GM12878 (cell line): ENCODE data around the gene TMPRSS12. TPM values are rescaled to one million over a fixed set of nuclear protein-coding genes. Genes with fewer than 3 reads are reported as not detected.

Source experiments
- ATAC-seq: fragments of 200-7000 bp; cut with Tn5 transposase; 3 replicates; pipeline ENCODE4 v1.9.1; 2020; ENCODE audit warnings: mild to moderate bottlenecking, moderate library complexity
- BruUV-seq: library from RNA; stranded (reverse); fragments of 400-500 nt; replicated peaks from 2 replicates; lab custom pipeline; 2021; lab: Mats Ljungman, UMichigan
- CTCF ChIA-PET: fragments of 300-600 bp; sonication (Branson Sonifier 250); formaldehyde crosslinking; extraction: SDS; loops from one replicate; lab custom pipeline; 2021; ENCODE audit warnings: inconsistent platforms; lab: Yijun Ruan, JAX
- POLR2A ChIA-PET: fragments of 350-600 bp; formaldehyde crosslinking; extraction: SDS; loops from one replicate; lab custom pipeline; 2021; ENCODE audit warnings: inconsistent platforms; lab: Charles Lee
- RAD21 ChIA-PET: fragments of 300-600 bp; sonication (Branson Sonifier 250); formaldehyde crosslinking; loops from one replicate; lab custom pipeline; 2023; ENCODE audit warnings: antibody characterized with exemption; ENCODE audit not compliant: unreplicated experiment; lab: Charles Lee
- SMC1A ChIA-PET: fragments of 300-600 bp; sonication (Branson Sonifier 250); formaldehyde crosslinking; loops from one replicate; lab custom pipeline; 2023; ENCODE audit not compliant: unreplicated experiment, uncharacterized antibody; lab: Charles Lee
- DNase-seq: peaks from one replicate; pipeline ENCODE4 v3.0.0-alpha.2; 2011; ENCODE audit warnings: low read depth, low spot score
- FAIRE-seq: peaks from 3 replicates; lab custom pipeline; 2011; peaks lifted over from hg19 to GRCh38; lab: Jason Lieb, UNC
- H2AFZ ChIP-seq: 2 replicates; pipeline ENCODE4 v1.6.0; 2011; ENCODE audit warnings: low read depth, low read length, control low read depth; ENCODE audit not compliant: control insufficient read depth
- H3K27ac ChIP-seq: 2 replicates; pipeline ENCODE4 v1.5.1; 2011; ENCODE audit warnings: control low read depth; ENCODE audit not compliant: control insufficient read depth, insufficient read depth
- H3K27me3 ChIP-seq, 2 experiments: replicated peaks in 1 of 2; 2 replicates each; pipeline versions ENCODE4 v1.6.0 to v1.6.1; 2011; ENCODE audit warnings: low read length in 1 of 2; ENCODE audit not compliant: control insufficient read depth in 2 of 2, insufficient read depth in 2 of 2
- H3K36me3 ChIP-seq, 2 experiments: 2 replicates each; pipeline ENCODE4 v1.5.1; 2011; ENCODE audit warnings: low read length in 1 of 2; ENCODE audit not compliant: control insufficient read depth in 2 of 2, insufficient read depth in 2 of 2
- H3K4me1 ChIP-seq: 2 replicates; pipeline ENCODE4 v1.6.1; 2011; ENCODE audit warnings: mild to moderate bottlenecking, low read length, moderate library complexity, mixed read lengths; ENCODE audit not compliant: control insufficient read depth, insufficient read depth
- H3K4me2 ChIP-seq: 2 replicates; pipeline ENCODE4 v1.6.0; 2011; ENCODE audit warnings: control low read depth; ENCODE audit not compliant: control insufficient read depth, insufficient read depth
- H3K4me3 ChIP-seq: fragments of 200-600 bp; sonication (generic); 2 replicates; pipeline ENCODE4 v1.5.1; 2016
- H3K79me2 ChIP-seq: 2 replicates; pipeline ENCODE4 v1.6.0; 2011; ENCODE audit warnings: low read length; ENCODE audit not compliant: control insufficient read depth, insufficient read depth
- H3K9ac ChIP-seq: 2 replicates; pipeline ENCODE4 v1.8.0; 2011; ENCODE audit warnings: low read length, control low read depth, mixed read lengths; ENCODE audit not compliant: control insufficient read depth, insufficient read depth
- H3K9me3 ChIP-seq: replicated peaks from 3 replicates; pipeline ENCODE4 v1.5.1; 2011; ENCODE audit warnings: mild to moderate bottlenecking, low read length; ENCODE audit not compliant: control insufficient read depth, insufficient read depth
- H4K20me1 ChIP-seq: 2 replicates; pipeline ENCODE4 v1.6.0; 2011; ENCODE audit not compliant: control insufficient read depth, insufficient read depth
- DPF2 ChIP-seq: fragments of 450-650 bp; IDR thresholded peaks from 2 replicates; pipeline ENCODE4 v1.6.1; 2017; ENCODE audit warnings: mild to moderate bottlenecking
- FOXK2 ChIP-seq: fragments of 450-650 bp; IDR thresholded peaks from 2 replicates; pipeline ENCODE4 v1.6.1; 2017; ENCODE audit warnings: mild to moderate bottlenecking, moderate library complexity
- NFXL1 ChIP-seq: fragments of 450-650 bp; IDR thresholded peaks from 2 replicates; pipeline ENCODE4 v1.6.1; 2017; ENCODE audit warnings: antibody characterized with exemption, mild to moderate bottlenecking, borderline replicate concordance
- NR2C2 ChIP-seq: IDR thresholded peaks from 2 replicates; pipeline ENCODE4 v1.6.1; 2011; ENCODE audit warnings: borderline replicate concordance, low read depth; ENCODE audit not compliant: control insufficient read depth, insufficient read length
- POU2F2 ChIP-seq: IDR thresholded peaks from 3 replicates; pipeline ENCODE4 v1.6.1; 2011; ENCODE audit warnings: low read depth, mild to moderate bottlenecking, low read length, borderline replicate concordance
- RAD21 ChIP-seq: IDR thresholded peaks from 2 replicates; pipeline ENCODE4 v1.6.1; 2011; ENCODE audit warnings: mild to moderate bottlenecking, low read depth, low read length, moderate library complexity; ENCODE audit not compliant: insufficient read depth
- RAD51 ChIP-seq: fragments of 450-650 bp; IDR thresholded peaks from 2 replicates; pipeline ENCODE4 v1.6.1; 2016; ENCODE audit warnings: moderate library complexity, mild to moderate bottlenecking, inconsistent platforms
- RB1 ChIP-seq: fragments of 450-650 bp; formaldehyde crosslinking; IDR thresholded peaks from 2 replicates; pipeline ENCODE4 v1.6.1; 2017; ENCODE audit warnings: mild to moderate bottlenecking, borderline replicate concordance
- SMAD5 ChIP-seq: IDR thresholded peaks from 2 replicates; pipeline ENCODE4 v1.6.1; 2016; ENCODE audit warnings: antibody characterized with exemption, low read depth
- ZNF24 ChIP-seq: fragments of 450-650 bp; IDR thresholded peaks from 2 replicates; pipeline ENCODE4 v1.6.1; 2017; ENCODE audit warnings: antibody characterized with exemption, mild to moderate bottlenecking
- WGBS: methylation state at CpG from one replicate; pipeline ENCODE4 v1.1.6; 2016; ENCODE audit warnings: low lambda C conversion rate; ENCODE audit not compliant: insufficient replicate concordance, insufficient coverage; ENCODE audit errors: missing lambda C conversion rate; 5-methylcytosine and 5-hydroxymethylcytosine counted together
- in situ Hi-C: fragments of 300-500 bp; cut with MboI; formaldehyde crosslinking; loops from 9 replicates; pipeline ENCODE4 v1.14.3; 2018; ENCODE audit warnings: mixed read lengths
- intact Hi-C: fragments of 100-400 bp; cut with micrococcal nuclease; formaldehyde crosslinking; loops from one replicate; pipeline ENCODE4 v1.14.2; 2022; ENCODE audit not compliant: unreplicated experiment
- polyA plus RNA-seq, 11 experiments: library from polyadenylated mRNA; depleted of rRNA in 4 of 11; unstranded in 6 of 11; stranded (reverse) in 5 of 11; fragments of >200 nt; fragmentation: Nextera tagmentation in 4 of 11; fragmentation: Illumina TruSeq in 1 of 11; extraction: Ambion mirVana in 4 of 11; extraction: Trizol in 1 of 11; gene quantifications; 1 replicate in 1 of 11; 2 replicates in 10 of 11; pipeline versions ENCODE4 v1.2.1 to v1.2.3, GENCODE V29; 2011 to 2016; ENCODE audit warnings: inconsistent platforms in 2 of 11, missing spikeins in 2 of 11, low read depth in 1 of 11
- total RNA-seq, 4 experiments: library from RNA; depleted of rRNA in 3 of 4; stranded (reverse); fragments of >200 nt in 3 of 4; fragmentation: Illumina TruSeq in 1 of 4; extraction: Trizol in 1 of 4; gene quantifications; 2 replicates each; pipeline versions ENCODE4 v1.2.1 to v1.2.3, GENCODE V29; 2013 to 2021
- TF ChIP-seq, protein P1 (sequence below): IDR thresholded peaks from 2 replicates; pipeline ENCODE4 v1.6.1; 2012; ENCODE audit warnings: mild to moderate bottlenecking, low read depth, low read length
- TF ChIP-seq, protein P2 (sequence below): fragments of 450-650 bp; IDR thresholded peaks from 2 replicates; pipeline ENCODE4 v1.6.1; 2017; ENCODE audit warnings: antibody characterized with exemption, mild to moderate bottlenecking, moderate library complexity
- TF ChIP-seq, protein P3 (sequence below): fragments of 450-650 bp; IDR thresholded peaks from 2 replicates; pipeline ENCODE4 v1.6.1; 2018; ENCODE audit warnings: mild to moderate bottlenecking, low read depth, moderate library complexity; ENCODE audit not compliant: partially characterized antibody

Gene TMPRSS12
- total and polyA plus RNA-seq, 10 of the 15 experiments (the other 5 are each of a cell fraction or from before 2014, with no cell fraction given), result not detected

DNA sequence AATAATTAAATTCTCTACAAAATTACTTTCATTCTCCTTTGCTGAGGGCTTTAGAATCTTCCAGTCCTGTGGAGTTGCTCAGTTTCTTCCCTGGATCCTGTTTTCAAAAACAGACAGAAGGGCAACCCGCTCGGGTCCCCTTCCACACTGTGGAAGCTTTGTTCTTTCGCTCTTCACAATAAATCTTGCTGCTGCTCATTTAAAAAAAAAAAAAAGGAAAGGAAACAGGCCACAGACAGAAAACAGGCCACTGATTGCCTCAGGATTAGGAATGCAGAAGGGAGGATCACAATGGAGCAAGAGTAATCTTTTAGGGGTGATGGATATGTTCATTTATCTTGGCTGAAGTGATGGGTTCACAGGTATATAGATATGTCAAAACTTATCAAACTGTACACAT, 80.1 kb downstream of the TMPRSS12 start:
- FAIRE-seq (no peak), ATAC-seq (no peak)
- RAD21 ChIA-PET, result interaction anchor here (0.6 to 1.0 kb wide), 2 partner anchors 94 to 419 kb away, joined by 3 read pairs; no protein-coding TSS in a partner anchor
- Histone ChIP-seq H3K9ac (no peak overlapping the region), H3K9me3 (peaks cover 3% of the 10 kb centered on the region; the same call in 2 of the 3 replicates), H3K4me2 (no peak overlapping the region), H3K4me3 (no peak overlapping the region), H3K36me3 (no peaks in the 10 kb centered on the region)
- in situ Hi-C loops (no loop called here), intact Hi-C loops (no loop called here)
- BruUV-seq, result no TSS peak
- TF ChIP-seq POU2F2 (no peak), SMAD5 (no peak), FOXK2 (no peak), NR2C2 (no peak), RAD21 (no peak), DPF2 (no peak), RB1 (no peak), ZNF24 (no peak), RAD51 (no peak), NFXL1 (no peak)
- TF ChIP-seq, protein P1, sequence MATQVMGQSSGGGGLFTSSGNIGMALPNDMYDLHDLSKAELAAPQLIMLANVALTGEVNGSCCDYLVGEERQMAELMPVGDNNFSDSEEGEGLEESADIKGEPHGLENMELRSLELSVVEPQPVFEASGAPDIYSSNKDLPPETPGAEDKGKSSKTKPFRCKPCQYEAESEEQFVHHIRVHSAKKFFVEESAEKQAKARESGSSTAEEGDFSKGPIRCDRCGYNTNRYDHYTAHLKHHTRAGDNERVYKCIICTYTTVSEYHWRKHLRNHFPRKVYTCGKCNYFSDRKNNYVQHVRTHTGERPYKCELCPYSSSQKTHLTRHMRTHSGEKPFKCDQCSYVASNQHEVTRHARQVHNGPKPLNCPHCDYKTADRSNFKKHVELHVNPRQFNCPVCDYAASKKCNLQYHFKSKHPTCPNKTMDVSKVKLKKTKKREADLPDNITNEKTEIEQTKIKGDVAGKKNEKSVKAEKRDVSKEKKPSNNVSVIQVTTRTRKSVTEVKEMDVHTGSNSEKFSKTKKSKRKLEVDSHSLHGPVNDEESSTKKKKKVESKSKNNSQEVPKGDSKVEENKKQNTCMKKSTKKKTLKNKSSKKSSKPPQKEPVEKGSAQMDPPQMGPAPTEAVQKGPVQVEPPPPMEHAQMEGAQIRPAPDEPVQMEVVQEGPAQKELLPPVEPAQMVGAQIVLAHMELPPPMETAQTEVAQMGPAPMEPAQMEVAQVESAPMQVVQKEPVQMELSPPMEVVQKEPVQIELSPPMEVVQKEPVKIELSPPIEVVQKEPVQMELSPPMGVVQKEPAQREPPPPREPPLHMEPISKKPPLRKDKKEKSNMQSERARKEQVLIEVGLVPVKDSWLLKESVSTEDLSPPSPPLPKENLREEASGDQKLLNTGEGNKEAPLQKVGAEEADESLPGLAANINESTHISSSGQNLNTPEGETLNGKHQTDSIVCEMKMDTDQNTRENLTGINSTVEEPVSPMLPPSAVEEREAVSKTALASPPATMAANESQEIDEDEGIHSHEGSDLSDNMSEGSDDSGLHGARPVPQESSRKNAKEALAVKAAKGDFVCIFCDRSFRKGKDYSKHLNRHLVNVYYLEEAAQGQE, result no peak
- TF ChIP-seq, protein P2, sequence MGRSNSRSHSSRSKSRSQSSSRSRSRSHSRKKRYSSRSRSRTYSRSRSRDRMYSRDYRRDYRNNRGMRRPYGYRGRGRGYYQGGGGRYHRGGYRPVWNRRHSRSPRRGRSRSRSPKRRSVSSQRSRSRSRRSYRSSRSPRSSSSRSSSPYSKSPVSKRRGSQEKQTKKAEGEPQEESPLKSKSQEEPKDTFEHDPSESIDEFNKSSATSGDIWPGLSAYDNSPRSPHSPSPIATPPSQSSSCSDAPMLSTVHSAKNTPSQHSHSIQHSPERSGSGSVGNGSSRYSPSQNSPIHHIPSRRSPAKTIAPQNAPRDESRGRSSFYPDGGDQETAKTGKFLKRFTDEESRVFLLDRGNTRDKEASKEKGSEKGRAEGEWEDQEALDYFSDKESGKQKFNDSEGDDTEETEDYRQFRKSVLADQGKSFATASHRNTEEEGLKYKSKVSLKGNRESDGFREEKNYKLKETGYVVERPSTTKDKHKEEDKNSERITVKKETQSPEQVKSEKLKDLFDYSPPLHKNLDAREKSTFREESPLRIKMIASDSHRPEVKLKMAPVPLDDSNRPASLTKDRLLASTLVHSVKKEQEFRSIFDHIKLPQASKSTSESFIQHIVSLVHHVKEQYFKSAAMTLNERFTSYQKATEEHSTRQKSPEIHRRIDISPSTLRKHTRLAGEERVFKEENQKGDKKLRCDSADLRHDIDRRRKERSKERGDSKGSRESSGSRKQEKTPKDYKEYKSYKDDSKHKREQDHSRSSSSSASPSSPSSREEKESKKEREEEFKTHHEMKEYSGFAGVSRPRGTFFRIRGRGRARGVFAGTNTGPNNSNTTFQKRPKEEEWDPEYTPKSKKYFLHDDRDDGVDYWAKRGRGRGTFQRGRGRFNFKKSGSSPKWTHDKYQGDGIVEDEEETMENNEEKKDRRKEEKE, result no peak
- TF ChIP-seq, protein P3, sequence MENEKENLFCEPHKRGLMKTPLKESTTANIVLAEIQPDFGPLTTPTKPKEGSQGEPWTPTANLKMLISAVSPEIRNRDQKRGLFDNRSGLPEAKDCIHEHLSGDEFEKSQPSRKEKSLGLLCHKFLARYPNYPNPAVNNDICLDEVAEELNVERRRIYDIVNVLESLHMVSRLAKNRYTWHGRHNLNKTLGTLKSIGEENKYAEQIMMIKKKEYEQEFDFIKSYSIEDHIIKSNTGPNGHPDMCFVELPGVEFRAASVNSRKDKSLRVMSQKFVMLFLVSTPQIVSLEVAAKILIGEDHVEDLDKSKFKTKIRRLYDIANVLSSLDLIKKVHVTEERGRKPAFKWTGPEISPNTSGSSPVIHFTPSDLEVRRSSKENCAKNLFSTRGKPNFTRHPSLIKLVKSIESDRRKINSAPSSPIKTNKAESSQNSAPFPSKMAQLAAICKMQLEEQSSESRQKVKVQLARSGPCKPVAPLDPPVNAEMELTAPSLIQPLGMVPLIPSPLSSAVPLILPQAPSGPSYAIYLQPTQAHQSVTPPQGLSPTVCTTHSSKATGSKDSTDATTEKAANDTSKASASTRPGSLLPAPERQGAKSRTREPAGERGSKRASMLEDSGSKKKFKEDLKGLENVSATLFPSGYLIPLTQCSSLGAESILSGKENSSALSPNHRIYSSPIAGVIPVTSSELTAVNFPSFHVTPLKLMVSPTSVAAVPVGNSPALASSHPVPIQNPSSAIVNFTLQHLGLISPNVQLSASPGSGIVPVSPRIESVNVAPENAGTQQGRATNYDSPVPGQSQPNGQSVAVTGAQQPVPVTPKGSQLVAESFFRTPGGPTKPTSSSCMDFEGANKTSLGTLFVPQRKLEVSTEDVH, result no peak
- TF ChIP-seq, all 136 proteins: peak for 0
- ChIA-PET SMC1A (no interaction called here), CTCF (interaction anchor here (0.6 to 2.2 kb wide), 2 partner anchors 154 to 418 kb away, joined by 3 to 5 read pairs; no protein-coding TSS in a partner anchor), POLR2A (interaction anchor here (0.6 kb wide), 2 partner anchors 34 to 160 kb away, joined by 4 read pairs; no protein-coding TSS in a partner anchor)
- Histone ChIP-seq H3K27me3 (no peaks in the 10 kb centered on the region), H2AFZ (no peak overlapping the region), H4K20me1 (no peaks in the 10 kb centered on the region), H3K79me2 (no peaks in the 10 kb centered on the region), H3K27ac (no peak overlapping the region), H3K4me1 (peaks cover 25% of the 10 kb centered on the region)
- no peak for DNase-seq
- WGBS, result 75% methylated on average over 3 of the region's 3 CpGs
